GM12878 (cell line): Measurements from ENCODE around the gene ANO7.

Experiments
- ATF3 ChIP-seq: IDR thresholded peaks from 2 replicates; pipeline ENCODE4 v1.6.1; 2011; ENCODE audit warnings: low read depth, mild to moderate bottlenecking, low read length, moderate library complexity, borderline replicate concordance; ENCODE audit errors: extremely low read depth
- BCL11A ChIP-seq: IDR thresholded peaks from 2 replicates; pipeline ENCODE4 v1.6.1; 2011; ENCODE audit warnings: low read depth, low read length
- BHLHE40 ChIP-seq, 2 experiments: fragments of 450-650 bp in 1 of 2; IDR thresholded peaks; 2 replicates each; pipeline ENCODE4 v1.6.1; 2011 to 2017; ENCODE audit warnings: low read depth in 2 of 2, borderline replicate concordance in 1 of 2, improper control_type of control experiment in 1 of 2, low read length in 1 of 2, mild to moderate bottlenecking in 1 of 2
- CTCF ChIP-seq, 3 experiments: IDR thresholded peaks in 2 of 3; conservative IDR thresholded peaks in 1 of 3; 2 replicates each; pipeline ENCODE4 v1.5.1; 2011; ENCODE audit warnings: low read depth in 3 of 3, low read length in 3 of 3, mild to moderate bottlenecking in 3 of 3, control low read depth in 2 of 3, moderate library complexity in 2 of 3, inconsistent platforms in 1 of 3, mixed read lengths in 1 of 3; ENCODE audit not compliant: control insufficient read depth in 2 of 3, insufficient read depth in 1 of 3; ENCODE audit errors: extremely low read depth in 1 of 3
- CUX1 ChIP-seq: IDR thresholded peaks from 2 replicates; pipeline ENCODE4 v1.6.1; 2012; ENCODE audit warnings: improper control_type of control experiment, low read depth, low read length; ENCODE audit not compliant: insufficient replicate concordance
- ELK1 ChIP-seq: IDR thresholded peaks from 2 replicates; pipeline ENCODE4 v1.6.1; 2012; ENCODE audit warnings: low read depth, low read length, improper control_type of control experiment
- EP300 ChIP-seq, 2 experiments: fragments of 150-350 bp in 1 of 2; IDR thresholded peaks; 2 replicates each; pipeline ENCODE4 v1.6.1; 2011 to 2012; ENCODE audit warnings: low read depth in 2 of 2, low read length in 2 of 2, borderline replicate concordance in 1 of 2, improper control_type of control experiment in 1 of 2, inconsistent platforms in 1 of 2; ENCODE audit not compliant: control insufficient read depth in 1 of 2
- PML ChIP-seq: IDR thresholded peaks from 2 replicates; pipeline ENCODE4 v1.6.1; 2012; ENCODE audit warnings: low read length, inconsistent platforms
- SREBF1 ChIP-seq: IDR thresholded peaks from 2 replicates; pipeline ENCODE4 v1.6.1; 2012; ENCODE audit warnings: mild to moderate bottlenecking, low read length
- TBL1XR1 ChIP-seq: IDR thresholded peaks from 2 replicates; pipeline ENCODE4 v1.6.1; 2012; ENCODE audit warnings: low read depth, low read length, improper control_type of control experiment
- TCF7 ChIP-seq: IDR thresholded peaks from 2 replicates; pipeline ENCODE4 v1.6.1; 2014; ENCODE audit warnings: antibody characterized with exemption, borderline replicate concordance
- ZNF384 ChIP-seq: IDR thresholded peaks from 2 replicates; pipeline ENCODE4 v1.6.1; 2012; ENCODE audit warnings: low read depth, mild to moderate bottlenecking, low read length, improper control_type of control experiment, borderline replicate concordance

GRCh38 chr2:241230435-241230834, 42.0 kb downstream of the ANO7 start:
- TF ChIP-seq ZNF384 (no peak), CTCF (IDR thresholded peaks at IDR 0.05 in 2 of 3, conservative IDR thresholded peaks at IDR 0.05 in 1 of 3; ENCODE audit: control insufficient read depth in 2 of 3, extremely low read depth in 1 of 3, insufficient read depth in 1 of 3, low read depth in 3 of 3, low read length in 3 of 3) (no peak), BCL11A (no peak), SREBF1 (no peak), ATF3 (no peak), TCF7 (no peak), EP300 (IDR thresholded peaks at IDR 0.05; ENCODE audit: borderline replicate concordance in 1 of 2, control insufficient read depth in 1 of 2, low read depth in 2 of 2, low read length in 2 of 2) (no peak), ELK1 (no peak), PML (no peak), BHLHE40 (IDR thresholded peaks at IDR 0.05; ENCODE audit: borderline replicate concordance in 1 of 2, low read depth in 2 of 2, low read length in 1 of 2) (no peak), CUX1 (no peak), TBL1XR1 (no peak)
